ENCODE data around the gene TMEM184B.

DNA sequence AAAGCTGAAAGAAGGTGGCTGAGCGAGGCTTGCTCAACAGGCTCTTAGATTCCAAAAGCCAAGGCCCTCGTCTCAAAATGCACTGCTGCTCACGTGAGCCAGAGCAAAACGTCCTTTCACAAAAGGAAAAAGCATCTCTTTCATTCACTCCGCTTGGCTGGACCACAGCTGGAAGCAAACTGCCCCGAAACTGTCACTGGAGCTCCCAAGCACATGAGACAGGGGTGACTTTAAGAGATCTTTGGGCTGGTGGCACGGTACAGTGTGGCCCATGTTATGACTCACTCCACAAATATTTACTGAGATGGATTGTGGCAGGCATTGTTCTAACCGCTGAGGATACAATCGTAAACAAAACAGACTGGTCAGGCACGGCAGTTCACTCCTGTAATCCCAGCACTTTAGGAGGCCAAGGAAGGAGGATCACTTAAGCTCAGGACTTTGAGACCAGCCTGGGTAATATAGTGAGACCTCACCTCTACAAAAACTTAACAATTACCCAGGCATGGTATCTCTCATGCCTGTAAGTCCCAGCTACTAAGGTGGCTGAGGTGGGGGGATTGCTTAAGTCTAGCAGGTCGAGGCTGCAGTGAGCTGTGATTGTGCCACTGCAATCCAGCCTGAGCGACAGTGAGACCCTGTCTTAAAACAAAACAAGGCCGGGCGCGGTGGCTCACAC lies 94.7 kb downstream of the TMEM184B start:
- no peak for TF ChIP-seq ESRRG (CRISPR knock-in tag; IDR thresholded peaks at IDR 0.05)
- TF ChIP-seq CSDC2 (CRISPR knock-in tag; IDR thresholded peaks at IDR 0.05), result no peak
- TF ChIP-seq ZFP3 (CRISPR knock-in tag; IDR thresholded peaks at IDR 0.05), result no peak
